Raji (cell line): ENCODE results near the gene HBD.

Experiments used
- POLR2A ChIP-seq: IDR thresholded peaks from 2 replicates; pipeline ENCODE4 v1.6.1; 2011; ENCODE audit warnings: low read depth, low read length, control low read depth; ENCODE audit not compliant: insufficient read depth

HBD gene

DNA sequence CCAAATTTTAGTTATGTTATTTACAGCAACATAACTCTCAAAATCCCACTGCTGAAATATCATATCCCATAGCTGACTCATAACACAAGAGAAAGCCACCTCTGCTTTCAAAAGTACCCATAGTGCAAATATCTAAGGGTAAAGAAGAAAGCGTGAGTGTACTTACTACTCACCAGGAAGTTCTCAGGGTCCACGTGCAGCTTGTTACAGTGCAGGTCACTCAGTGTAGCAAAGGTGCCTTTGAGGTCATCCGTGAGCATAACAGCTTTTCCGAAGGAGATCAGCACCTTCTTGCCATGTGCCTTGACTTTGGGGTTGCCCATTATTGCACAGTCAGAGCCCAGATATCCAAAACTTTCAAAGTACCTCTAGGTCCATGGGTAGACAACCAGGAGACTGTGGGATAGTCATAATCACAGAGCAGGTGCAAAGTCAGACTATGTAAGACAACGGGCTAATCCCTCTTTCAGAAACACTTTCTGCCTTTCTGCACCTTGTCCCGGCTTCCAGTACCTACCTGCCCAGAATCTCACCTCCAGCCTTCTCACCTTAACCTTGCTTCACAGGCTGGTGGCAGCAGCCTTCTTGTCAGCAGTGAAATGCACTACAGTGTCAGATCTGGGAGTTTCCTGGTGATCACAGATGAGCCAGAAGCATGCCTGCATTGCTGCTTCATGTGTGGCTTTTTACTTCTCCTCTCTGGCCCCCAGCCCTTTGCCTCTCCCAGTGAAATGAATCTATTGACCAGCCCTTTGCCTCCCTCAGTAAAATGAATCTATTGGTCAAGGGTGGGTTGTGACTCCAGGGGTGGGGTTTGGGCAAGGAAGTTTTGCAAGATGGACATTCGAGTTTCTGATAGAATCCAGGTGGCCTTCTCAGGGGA, 8.9 kb upstream of the HBD start:
- no peak for TF ChIP-seq POLR2A

DNA sequence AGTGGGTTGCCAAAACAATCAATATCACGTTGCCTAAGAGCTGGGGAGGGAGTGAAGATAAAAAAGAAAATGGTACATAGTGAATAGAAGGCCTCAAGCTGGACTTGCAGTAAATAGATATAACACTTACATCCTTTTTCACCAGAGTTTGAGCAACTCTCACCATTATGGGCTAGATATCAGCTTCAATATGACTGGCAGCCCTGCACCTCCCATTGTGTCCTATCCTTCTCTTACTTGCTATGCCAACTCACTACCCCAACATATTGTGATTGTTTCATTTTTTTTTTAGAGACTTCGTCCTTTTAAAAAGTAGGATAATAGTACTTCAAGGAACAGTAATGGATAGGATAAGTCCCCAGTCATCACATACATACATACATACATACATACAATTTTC, 7.9 kb upstream of the HBD start:
- TF ChIP-seq POLR2A: no peak

DNA sequence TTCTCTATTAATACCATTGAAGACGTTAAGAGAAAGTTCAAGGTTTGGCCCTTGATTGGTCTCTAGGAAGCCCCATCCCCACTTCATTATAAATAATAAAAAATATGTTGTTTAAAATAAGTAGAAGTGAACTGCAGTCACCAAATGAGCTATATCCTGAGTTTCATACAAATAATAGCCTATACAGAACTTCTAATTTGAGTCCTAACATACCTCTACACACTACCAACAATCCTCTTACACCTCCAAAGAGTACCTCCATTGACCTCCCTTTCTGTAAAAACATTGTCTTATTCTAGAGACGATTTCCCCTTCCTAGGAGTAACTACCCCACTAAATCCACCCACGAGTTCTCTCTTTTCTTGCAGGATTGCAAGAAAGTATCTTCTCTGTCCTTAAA, 7.2 kb upstream of the HBD start:
- no peak for TF ChIP-seq POLR2A

DNA sequence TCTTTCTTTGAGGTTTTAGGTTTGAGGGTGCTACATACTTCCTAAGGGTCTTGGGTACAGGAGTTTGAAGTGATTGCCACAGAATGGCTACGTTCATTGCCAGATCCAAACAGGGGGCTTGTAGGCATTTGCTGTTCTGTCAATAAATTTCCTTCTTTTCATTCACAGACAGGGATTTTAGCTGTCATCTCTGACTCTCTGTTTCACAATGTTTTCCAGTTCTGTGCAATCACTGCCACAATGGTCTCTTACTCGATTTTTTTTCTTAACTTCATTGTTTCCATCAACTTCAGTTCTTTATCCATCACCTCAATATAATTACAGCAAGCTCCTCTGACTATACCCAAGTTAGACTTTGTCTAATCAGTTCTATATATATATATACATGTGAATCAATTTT, 6.2 kb upstream of the HBD start:
- TF ChIP-seq POLR2A: no peak

GRCh38 chr11:5240056-5240455, 5.8 kb upstream of the HBD start:
- no peak for TF ChIP-seq POLR2A

DNA sequence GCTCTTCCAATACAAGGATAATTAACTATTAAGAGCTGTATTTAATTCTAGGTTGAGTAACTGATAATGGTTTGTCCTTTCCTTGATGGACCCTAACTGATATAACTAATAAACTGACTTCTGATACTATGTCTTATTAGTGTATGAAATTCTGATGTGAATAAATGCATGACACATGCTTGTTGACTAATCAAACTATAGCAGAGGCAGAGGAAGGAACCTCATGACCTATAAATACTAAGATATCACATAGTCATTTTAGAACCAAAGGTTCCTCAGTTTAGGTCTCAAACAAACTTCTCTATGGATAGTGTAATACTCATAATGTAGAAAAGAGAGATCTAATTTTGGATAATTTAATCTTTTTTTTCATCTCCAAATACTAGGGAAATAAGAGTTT, 4.8 kb upstream of the HBD start:
- TF ChIP-seq POLR2A: no peak

GRCh38 chr11:5238486-5238885, 4.2 kb upstream of the HBD start:
- no peak for TF ChIP-seq POLR2A

GRCh38 chr11:5237420-5237819, 3.1 kb upstream of the HBD start:
- no peak for TF ChIP-seq POLR2A

- no peak for TF ChIP-seq POLR2A
These were observed 1.2 kb upstream of the HBD start for GRCh38 chr11:5235364-5236095.

- TF ChIP-seq POLR2A: no peak
These were observed 976 bp downstream of the HBD start for GRCh38 chr11:5233307-5233706.

DNA sequence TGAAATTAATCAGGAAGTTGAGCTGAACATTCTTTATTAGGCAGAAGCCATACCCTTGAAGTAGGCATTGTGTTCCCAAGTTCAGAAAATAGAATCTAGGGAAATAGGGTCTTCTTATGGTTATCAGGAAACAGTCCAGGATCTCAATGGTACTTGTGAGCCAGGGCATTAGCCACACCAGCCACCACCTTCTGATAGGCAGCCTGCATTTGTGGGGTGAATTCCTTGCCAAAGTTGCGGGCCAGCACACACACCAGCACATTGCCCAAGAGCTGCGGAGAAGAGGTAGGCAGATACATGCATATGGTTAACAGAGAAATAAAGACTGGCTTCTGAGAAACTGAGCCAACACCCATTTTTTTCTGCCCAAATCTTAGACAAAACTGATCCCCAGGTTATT, 1.5 kb downstream of the HBD start:
- TF ChIP-seq POLR2A: no peak

DNA sequence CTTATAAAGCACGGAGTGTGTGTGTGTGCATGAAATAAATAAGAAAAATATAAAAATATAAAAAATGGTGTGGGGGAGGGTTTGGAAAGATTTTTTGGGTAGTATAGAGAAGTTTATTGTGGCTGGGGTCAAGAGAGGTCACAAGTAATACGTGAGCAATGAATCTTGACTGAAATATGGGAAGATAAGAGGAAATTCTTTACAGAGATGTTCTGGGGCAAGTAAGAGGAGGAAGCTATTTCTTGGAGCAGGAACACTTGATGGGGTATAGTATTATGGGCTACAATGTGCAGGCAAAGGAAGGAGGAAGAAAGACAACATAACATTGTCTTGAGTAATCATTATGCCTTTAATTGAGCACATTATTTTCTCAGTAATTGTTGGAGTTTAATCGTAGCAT, 2.1 kb downstream of the HBD start:
- no peak for TF ChIP-seq POLR2A

GRCh38 chr11:5231111-5231510, 3.2 kb downstream of the HBD start:
- no peak for TF ChIP-seq POLR2A

DNA sequence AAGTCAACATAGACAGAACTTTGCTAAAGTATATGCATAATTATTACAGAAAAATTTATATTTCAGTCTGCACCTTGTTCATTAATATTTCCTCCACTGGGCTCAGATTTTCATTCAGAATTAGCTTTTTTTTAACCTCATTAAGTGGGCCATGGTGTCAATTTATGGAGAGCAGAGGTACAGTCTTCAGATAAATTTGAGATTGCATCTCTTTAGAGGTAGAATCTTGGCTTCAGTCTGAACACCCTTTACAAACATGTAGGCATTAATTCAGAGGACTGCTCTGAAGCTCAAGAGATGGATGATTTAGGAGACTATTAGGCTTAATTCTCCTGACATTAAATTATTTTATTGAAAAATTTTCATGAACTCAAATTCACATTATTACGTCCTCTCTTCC, 4.0 kb downstream of the HBD start:
- TF ChIP-seq POLR2A: no peak

DNA sequence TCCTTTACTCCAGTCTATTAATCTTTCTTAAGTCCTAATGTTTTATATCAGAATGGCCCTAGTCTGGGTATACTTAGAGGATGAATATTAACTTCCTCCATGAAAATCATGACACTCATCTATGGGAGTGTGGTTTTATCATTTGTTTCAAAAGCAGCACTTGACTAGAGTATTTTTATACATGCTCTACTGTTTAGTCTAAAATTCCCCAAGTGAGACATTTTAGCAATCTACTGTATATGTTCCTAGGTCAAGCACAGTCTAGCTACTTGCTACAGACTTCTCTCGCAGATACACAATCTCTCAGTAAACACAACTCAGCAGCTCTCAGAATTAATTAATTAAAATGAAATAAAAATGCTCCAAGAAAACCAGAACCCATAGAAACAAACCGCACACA, 4.5 kb downstream of the HBD start:
- no peak for TF ChIP-seq POLR2A

DNA sequence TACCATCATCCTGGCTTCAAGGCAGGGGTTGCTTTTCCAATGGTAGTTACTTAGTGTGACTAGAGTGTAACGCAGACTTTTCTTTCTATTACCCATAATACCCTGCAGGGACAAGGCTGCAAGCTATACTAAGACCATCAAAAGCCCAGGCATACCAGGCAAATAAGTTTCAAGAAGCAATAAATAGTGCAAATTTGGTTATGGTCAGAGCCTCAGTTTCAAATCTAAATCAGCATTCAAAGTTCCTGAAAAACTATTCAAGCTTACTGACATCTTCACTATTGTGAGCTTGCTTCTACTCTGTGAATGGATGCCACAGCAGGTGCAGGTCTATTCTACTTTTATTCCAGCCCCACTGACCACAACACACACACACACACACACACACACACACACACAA, 4.9 kb downstream of the HBD start:
- TF ChIP-seq POLR2A: no peak

DNA sequence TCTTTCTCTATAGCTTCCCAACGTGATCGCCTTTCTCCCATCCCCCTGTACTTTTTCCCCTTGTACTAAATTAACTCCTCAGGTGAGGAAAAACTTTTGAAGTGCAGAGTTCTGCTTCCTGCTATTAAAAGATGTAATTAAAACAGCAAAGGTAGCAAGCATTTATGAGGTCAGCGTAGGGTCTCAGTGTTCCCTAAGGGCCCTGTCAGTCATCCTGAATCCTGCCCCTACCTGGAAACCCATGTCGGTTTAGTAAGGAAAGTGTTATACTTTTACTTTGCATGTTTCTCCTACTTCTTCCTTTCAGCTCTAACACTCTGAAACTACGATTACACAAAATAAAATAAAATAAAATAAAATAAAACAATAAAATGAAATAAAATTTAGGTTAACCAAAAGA, 6.2 kb downstream of the HBD start:
- TF ChIP-seq POLR2A: no peak

- TF ChIP-seq POLR2A: no peak
These were observed 6.6 kb downstream of the HBD start for GRCh38 chr11:5227681-5228080.
